Mesenchymal stem cell (in vitro differentiated cells and primary cell): ENCODE results near the gene KIAA1328.
A peak's percentile ranks its signal among the peaks of the same experiment; 100 is the strongest.

Experiments
- DNase-seq: peaks from one replicate; pipeline ENCODE4 v3.0.0-alpha.2; 2013
- H2AFZ ChIP-seq: one replicate; pipeline ENCODE4 v1.6.1; 2013; ENCODE audit warnings: low read depth, mild to moderate bottlenecking, control low read depth, inconsistent platforms, low read length, moderate library complexity
- H2AK5ac ChIP-seq: 2 replicates; pipeline ENCODE4 v1.6.1; 2013; ENCODE audit warnings: low read length, moderate library complexity, mild to moderate bottlenecking, inconsistent platforms; ENCODE audit not compliant: severe bottlenecking
- H2BK120ac ChIP-seq: one replicate; pipeline ENCODE4 v1.6.1; 2013; ENCODE audit warnings: low read depth, mild to moderate bottlenecking, inconsistent platforms, low read length, moderate library complexity
- H2BK12ac ChIP-seq, 2 experiments: one replicate each; pipeline ENCODE4 v1.6.1; 2013; ENCODE audit warnings: inconsistent platforms in 2 of 2, low read length in 2 of 2, mild to moderate bottlenecking in 2 of 2, moderate library complexity in 2 of 2, control low read depth in 1 of 2
- H2BK15ac ChIP-seq: one replicate; pipeline ENCODE4 v1.6.1; 2013; ENCODE audit warnings: mild to moderate bottlenecking, low read depth, inconsistent platforms; ENCODE audit not compliant: poor library complexity, severe bottlenecking
- H2BK5ac ChIP-seq: 2 replicates; pipeline ENCODE4 v1.6.1; 2013; ENCODE audit warnings: low read depth, mild to moderate bottlenecking, low read length, control low read depth, inconsistent platforms; ENCODE audit not compliant: poor library complexity, severe bottlenecking
- H3K14ac ChIP-seq, 2 experiments: one replicate each; pipeline ENCODE4 v1.6.1; 2013; ENCODE audit warnings: inconsistent platforms in 2 of 2, low read length in 2 of 2, control low read depth in 1 of 2, mild to moderate bottlenecking in 1 of 2, moderate library complexity in 1 of 2
- H3K18ac ChIP-seq, 2 experiments: one replicate each; pipeline ENCODE4 v1.6.1; 2013; ENCODE audit warnings: inconsistent platforms in 2 of 2, low read length in 2 of 2, control low read depth in 1 of 2, low read depth in 1 of 2, mild to moderate bottlenecking in 1 of 2
- H3K23ac ChIP-seq, 2 experiments: one replicate each; pipeline ENCODE4 v1.6.1; 2013; ENCODE audit warnings: inconsistent platforms in 2 of 2, low read length in 2 of 2, mild to moderate bottlenecking in 2 of 2, moderate library complexity in 2 of 2, control low read depth in 1 of 2
- H3K27ac ChIP-seq: 2 replicates; pipeline ENCODE4 v1.5.1; 2013; ENCODE audit warnings: mild to moderate bottlenecking, moderate library complexity, low read length, control low read depth, inconsistent platforms; ENCODE audit not compliant: poor library complexity, severe bottlenecking
- H3K27me3 ChIP-seq, 2 experiments: 2 replicates each; pipeline versions ENCODE4 v1.6.1 to v1.7.0; 2013; ENCODE audit warnings: low read length in 2 of 2, mild to moderate bottlenecking in 2 of 2, moderate library complexity in 2 of 2, control low read depth in 1 of 2, inconsistent platforms in 1 of 2; ENCODE audit not compliant: control insufficient read depth in 1 of 2, insufficient read depth in 1 of 2
- H3K36me3 ChIP-seq, 2 experiments: 2 replicates each; pipeline versions ENCODE4 v1.6.1 to v1.7.0; 2013; ENCODE audit warnings: low read length in 2 of 2, control low read depth in 1 of 2, inconsistent platforms in 1 of 2, low read depth in 1 of 2, mild to moderate bottlenecking in 1 of 2; ENCODE audit not compliant: insufficient read depth in 2 of 2, control insufficient read depth in 1 of 2
- H3K4ac ChIP-seq, 2 experiments: one replicate each; pipeline ENCODE4 v1.6.1; 2013; ENCODE audit warnings: inconsistent platforms in 2 of 2, low read length in 2 of 2, mild to moderate bottlenecking in 2 of 2, moderate library complexity in 2 of 2, control low read depth in 1 of 2, low read depth in 1 of 2
- H3K4me1 ChIP-seq: 2 replicates; pipeline ENCODE4 v1.6.1; 2013; ENCODE audit warnings: low read depth, low read length, control low read depth; ENCODE audit not compliant: control insufficient read depth, insufficient read depth
- H3K4me2 ChIP-seq: 2 replicates; pipeline ENCODE4 v1.6.1; 2013; ENCODE audit warnings: low read length, mild to moderate bottlenecking, inconsistent platforms; ENCODE audit not compliant: poor library complexity, severe bottlenecking
- H3K4me3 ChIP-seq, 2 experiments: 2 replicates each; pipeline versions ENCODE4 v1.5.1 to v1.7.0; 2013; ENCODE audit warnings: low read length in 2 of 2, mild to moderate bottlenecking in 2 of 2, control low read depth in 1 of 2, low read depth in 1 of 2; ENCODE audit not compliant: insufficient read depth in 1 of 2
- H3K79me1 ChIP-seq: replicated peaks from 2 replicates; pipeline ENCODE4 v1.6.1; 2013; ENCODE audit warnings: mild to moderate bottlenecking, control low read depth, low read length, inconsistent platforms; ENCODE audit not compliant: poor library complexity, severe bottlenecking
- H3K9ac ChIP-seq: 2 replicates; pipeline ENCODE4 v1.7.0; 2013; ENCODE audit warnings: mild to moderate bottlenecking, low read length, moderate library complexity
- H3K9me3 ChIP-seq: 2 replicates; pipeline ENCODE4 v1.7.0; 2013; ENCODE audit warnings: mild to moderate bottlenecking, low read length; ENCODE audit not compliant: control insufficient read depth
- H4K8ac ChIP-seq: one replicate; pipeline ENCODE4 v1.6.1; 2013; ENCODE audit warnings: inconsistent platforms, mild to moderate bottlenecking, low read length, moderate library complexity
- H4K91ac ChIP-seq: one replicate; pipeline ENCODE4 v1.6.1; 2013; ENCODE audit warnings: mild to moderate bottlenecking, low read length, inconsistent platforms
- WGBS: methylation state at CpG from one replicate; pipeline ENCODE4 v1.1.7; 2013; ENCODE audit warnings: mixed read lengths; 5-methylcytosine and 5-hydroxymethylcytosine counted together

KIAA1328 gene

DNA sequence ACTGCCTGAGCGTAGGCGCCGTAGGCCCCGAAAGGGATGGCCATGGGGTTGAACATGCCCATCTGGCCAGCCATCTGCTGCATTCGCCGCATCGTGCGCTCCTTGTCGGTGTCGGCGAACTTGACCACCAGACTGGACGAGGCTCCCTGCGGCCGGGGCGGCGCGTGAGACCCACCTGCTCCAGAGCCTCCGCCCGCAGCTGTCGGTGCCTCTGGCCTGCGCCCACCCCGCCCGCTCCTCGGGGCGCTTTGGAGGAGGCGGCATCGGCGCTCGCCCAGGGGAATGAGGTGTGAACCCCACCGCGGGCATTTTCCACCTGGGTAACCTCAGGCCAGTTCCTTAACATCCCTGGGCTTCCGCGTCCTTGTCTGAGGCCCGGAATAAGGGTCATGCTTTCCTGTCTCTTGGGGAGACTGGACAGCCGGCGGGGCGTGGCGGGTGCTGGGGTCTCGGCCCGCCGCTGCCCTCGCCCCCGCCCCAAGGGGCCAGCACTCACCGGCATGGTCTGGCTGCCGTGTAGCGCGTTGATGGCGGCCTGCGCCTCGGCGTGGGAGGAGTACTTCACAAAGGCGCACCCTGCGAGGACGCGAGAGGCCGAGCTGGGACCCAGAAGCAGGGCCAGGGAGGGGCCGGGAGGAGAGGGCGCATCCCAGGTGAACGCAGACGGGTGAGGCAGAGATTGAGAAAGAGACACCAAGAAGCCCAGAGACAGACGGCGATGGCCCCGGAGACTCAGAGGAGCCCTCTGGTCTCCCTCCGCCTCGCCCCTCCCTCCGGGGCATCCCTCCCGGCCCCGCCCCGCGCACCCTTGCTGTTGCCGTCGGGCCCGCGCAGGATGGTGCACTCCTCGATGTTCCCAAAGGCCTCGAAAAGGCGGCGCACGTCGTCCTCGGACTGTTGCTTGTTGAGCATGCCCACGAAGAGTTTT, 445.6 kb downstream of the KIAA1328 start:
- Histone ChIP-seq H2BK120ac (no peak overlapping the region), H4K8ac (no peak overlapping the region), H4K91ac (peak overlapping the region; percentile 27), H3K27me3 (peaks cover 34 to 68% of the 10 kb centered on the region in 2 experiments), H3K23ac (no peak overlapping the region), H3K9me3 (no peaks in the 10 kb centered on the region), H2BK5ac (no peak overlapping the region), H3K4me1 (no peaks in the 10 kb centered on the region), H3K36me3 (no peaks in the 10 kb centered on the region), H3K79me1 (no peaks in the 10 kb centered on the region), H2AFZ (no peak overlapping the region), H3K14ac (no peak overlapping the region), H3K9ac (no peak overlapping the region), H3K4me2 (no peak overlapping the region), H3K27ac (no peak overlapping the region), H3K18ac (no peak overlapping the region), H2AK5ac (no peak overlapping the region), H3K4ac (no peak overlapping the region), H2BK12ac (no peak overlapping the region), H3K4me3 (no peak overlapping the region), H2BK15ac (no peak overlapping the region)
- no peak for DNase-seq
- 92% methylated on average over 81 of the region's 82 CpGs for WGBS

- Histone ChIP-seq H3K79me1 (no peaks in the 10 kb centered on the region), H2AFZ (no peak overlapping the region)
- WGBS = 65% methylated on average over 17 of the region's 32 CpGs
Measured at GRCh38 chr18:37275237-37275741, 446.4 kb downstream of the KIAA1328 start.

DNA sequence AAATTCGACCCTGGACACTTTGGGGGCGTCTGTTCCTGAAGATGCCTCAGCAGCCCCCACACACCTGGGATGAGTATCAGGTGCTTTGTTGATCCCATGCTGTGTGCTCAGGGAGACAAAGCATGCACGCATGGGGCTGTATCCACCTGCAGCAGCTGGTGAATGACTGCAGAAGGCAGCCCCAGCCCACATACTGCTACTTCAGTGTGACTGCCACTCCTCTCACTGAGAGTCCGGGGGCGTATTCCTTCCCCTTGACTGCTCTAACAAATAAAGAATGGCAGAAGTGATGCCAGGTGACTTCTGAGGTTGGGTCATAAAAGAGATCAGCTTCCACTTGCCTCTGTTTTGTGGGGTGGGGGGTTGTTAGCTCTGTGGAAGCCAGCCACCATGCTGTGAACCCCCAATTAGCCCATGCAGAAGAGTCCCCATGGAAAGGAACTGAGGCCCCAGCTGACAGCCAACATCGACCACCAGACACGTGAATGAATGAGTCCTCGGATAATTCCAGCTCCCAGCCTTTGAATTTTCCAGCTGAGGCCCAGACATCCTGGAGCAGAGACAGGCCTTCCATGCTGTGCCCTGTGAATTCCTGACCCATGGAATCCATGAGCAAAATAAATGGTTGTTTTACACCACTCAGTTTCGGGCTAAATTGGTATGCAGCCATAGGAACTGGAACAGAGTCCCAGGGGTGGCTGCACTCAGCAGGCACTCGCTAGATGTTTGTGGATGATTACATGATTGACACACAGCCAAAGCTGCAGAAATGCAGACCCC, 447.4 kb downstream of the KIAA1328 start:
- Histone ChIP-seq H4K91ac (no peak overlapping the region), H2AK5ac (no peak overlapping the region), H3K18ac (no peak overlapping the region), H3K27me3 (peaks cover 44 to 83% of the 10 kb centered on the region in 2 experiments), H2BK15ac (no peak overlapping the region), H2BK5ac (no peak overlapping the region), H3K27ac (no peak overlapping the region), H3K14ac (no peak overlapping the region), H3K79me1 (no peaks in the 10 kb centered on the region), H4K8ac (no peak overlapping the region), H3K4ac (no peak overlapping the region), H3K36me3 (no peaks in the 10 kb centered on the region), H2AFZ (no peak overlapping the region), H3K23ac (no peak overlapping the region), H2BK120ac (no peak overlapping the region), H3K9ac (no peak overlapping the region), H3K4me3 (no peak overlapping the region), H2BK12ac (no peak overlapping the region), H3K9me3 (no peaks in the 10 kb centered on the region), H3K4me2 (no peak overlapping the region), H3K4me1 (no peaks in the 10 kb centered on the region)
- no peak for DNase-seq
- 80% methylated on average over 10 of the region's 10 CpGs for WGBS

More at GRCh38 chr18:37275237-37275741, 446.4 kb downstream of the KIAA1328 start:
- no peak overlapping the region for H2BK5ac ChIP-seq
- H3K27me3 ChIP-seq = peaks cover 41 to 75% of the 10 kb centered on the region in 2 experiments
- H3K9me3 ChIP-seq = no peaks in the 10 kb centered on the region
- H4K8ac ChIP-seq = no peak overlapping the region
- H3K9ac ChIP-seq = no peak overlapping the region
- no peak overlapping the region for H3K4me3 ChIP-seq
- no peak overlapping the region for H3K4me2 ChIP-seq
- no peak overlapping the region for H2BK12ac ChIP-seq
- no peak overlapping the region for H3K4ac ChIP-seq
- H2AK5ac ChIP-seq = no peak overlapping the region
- no peak overlapping the region for H3K14ac ChIP-seq
- no peak overlapping the region for H3K27ac ChIP-seq
- DNase-seq = no peak
- H3K18ac ChIP-seq = no peak overlapping the region
- no peak overlapping the region for H2BK15ac ChIP-seq
- H3K36me3 ChIP-seq = no peaks in the 10 kb centered on the region
- no peak overlapping the region for H2BK120ac ChIP-seq
- no peak overlapping the region for H3K23ac ChIP-seq
- no peaks in the 10 kb centered on the region for H3K4me1 ChIP-seq
- H4K91ac ChIP-seq = no peak overlapping the region

GRCh38 chr18:37277804-37278203, 448.9 kb downstream of the KIAA1328 start:
- Histone ChIP-seq H3K79me1 (no peaks in the 10 kb centered on the region), H3K4me1 (no peaks in the 10 kb centered on the region), H3K36me3 (no peaks in the 10 kb centered on the region), H3K23ac (no peak overlapping the region), H3K4me3 (no peak overlapping the region), H2BK15ac (no peak overlapping the region), H3K14ac (no peak overlapping the region), H3K4ac (no peak overlapping the region), H3K27me3 (peaks cover 54 to 91% of the 10 kb centered on the region in 2 experiments), H2BK5ac (no peak overlapping the region), H2BK120ac (no peak overlapping the region), H3K18ac (no peak overlapping the region), H4K91ac (no peak overlapping the region), H3K27ac (no peak overlapping the region), H2AK5ac (no peak overlapping the region), H4K8ac (no peak overlapping the region), H3K9ac (no peak overlapping the region), H3K4me2 (no peak overlapping the region), H3K9me3 (no peaks in the 10 kb centered on the region), H2AFZ (no peak overlapping the region), H2BK12ac (no peak overlapping the region)
- WGBS = 82% methylated on average over 10 of the region's 10 CpGs
- no peak for DNase-seq
